Thyroid gland (tissue), 4 donors: ENCODE measurements around the gene TBC1D16. TPM values are rescaled to one million over a fixed set of nuclear protein-coding genes. Genes with fewer than 3 reads are reported as not detected.

Experiments
- DNase-seq, 2 donors: peaks; one replicate each; pipeline ENCODE4 v3.0.0-alpha.2; 2019
- H3K27ac ChIP-seq, 3 donors: fragments of 200-600 bp; sonication (generic); 1 replicate in 2 of 3; 2 replicates in 1 of 3; pipeline ENCODE4 v1.5.1; 2016 to 2019; ENCODE audit warnings: mild to moderate bottlenecking in 1 of 3, moderate library complexity in 1 of 3
- H3K27me3 ChIP-seq: fragments of 200-600 bp; sonication (generic); one replicate; pipeline ENCODE4 v1.5.1; 2019
- H3K36me3 ChIP-seq, 2 donors: fragments of 200-600 bp; sonication (generic); one replicate each; pipeline ENCODE4 v1.5.1; 2016 to 2019
- H3K4me1 ChIP-seq, 2 donors: fragments of 200-600 bp; sonication (generic); one replicate each; pipeline ENCODE4 v1.5.1; 2017 to 2019
- H3K4me3 ChIP-seq, 3 donors: fragments of 200-600 bp; sonication (generic); replicated peaks in 1 of 3; 1 replicate in 2 of 3; 2 replicates in 1 of 3; pipeline ENCODE4 v1.5.1; 2016; ENCODE audit warnings: mild to moderate bottlenecking in 1 of 3
- H3K9me3 ChIP-seq: fragments of 200-600 bp; sonication (generic); one replicate; pipeline ENCODE4 v1.5.1; 2017
- POLR2A ChIP-seq, 2 donors: fragments of 450-650 bp; IDR thresholded peaks; one replicate each; pipeline ENCODE4 v1.6.1; 2017; ENCODE audit warnings: antibody characterized with exemption in 2 of 2, mild to moderate bottlenecking in 2 of 2, moderate library complexity in 1 of 2
- WGBS, 2 donors: methylation state at CpG; one replicate each; pipeline ENCODE4 v1.1.5; 2017; 5-methylcytosine and 5-hydroxymethylcytosine counted together
- intact Hi-C: fragments of 100-400 bp; cut with DNase I; formaldehyde crosslinking; loops from one replicate; pipeline ENCODE4 v1.15.1; 2023
- total RNA-seq, 4 donors: library from RNA; depleted of rRNA; stranded (reverse); fragments of >200 nt; gene quantifications; one replicate each; pipeline ENCODE4 v1.2.3, GENCODE V29; 2016
- TF ChIP-seq, protein P1 (sequence below), 6 experiments: fragments of 200-600 bp in 3 of 6; fragments of 450-650 bp in 3 of 6; sonication (generic) in 3 of 6; IDR thresholded peaks; one replicate each; pipeline ENCODE4 v1.5.1; 2016 to 2019; ENCODE audit warnings: antibody characterized with exemption in 6 of 6, mild to moderate bottlenecking in 2 of 6, inconsistent platforms in 1 of 6, moderate library complexity in 1 of 6

TBC1D16 gene
- total RNA-seq, 4 donors from 2014 or later = 25.4 to 32.2 (median 29.8) TPM

- Histone ChIP-seq H3K4me3 (no peak overlapping the region), H3K4me1 (peaks cover 0 to 5% of the 10 kb centered on the region in 2 donors), H3K9me3 (no peaks in the 10 kb centered on the region), H3K27me3 (no peaks in the 10 kb centered on the region), H3K27ac (no peak overlapping the region), H3K36me3 (peaks cover 4 to 14% of the 10 kb centered on the region in 2 donors)
- 68 to 75% methylated on average over 13 to 14 of the region's 16 CpGs for WGBS, 2 donors
- TF ChIP-seq POLR2A (IDR thresholded peaks at IDR 0.05) = no peak
- TF ChIP-seq, protein P1, sequence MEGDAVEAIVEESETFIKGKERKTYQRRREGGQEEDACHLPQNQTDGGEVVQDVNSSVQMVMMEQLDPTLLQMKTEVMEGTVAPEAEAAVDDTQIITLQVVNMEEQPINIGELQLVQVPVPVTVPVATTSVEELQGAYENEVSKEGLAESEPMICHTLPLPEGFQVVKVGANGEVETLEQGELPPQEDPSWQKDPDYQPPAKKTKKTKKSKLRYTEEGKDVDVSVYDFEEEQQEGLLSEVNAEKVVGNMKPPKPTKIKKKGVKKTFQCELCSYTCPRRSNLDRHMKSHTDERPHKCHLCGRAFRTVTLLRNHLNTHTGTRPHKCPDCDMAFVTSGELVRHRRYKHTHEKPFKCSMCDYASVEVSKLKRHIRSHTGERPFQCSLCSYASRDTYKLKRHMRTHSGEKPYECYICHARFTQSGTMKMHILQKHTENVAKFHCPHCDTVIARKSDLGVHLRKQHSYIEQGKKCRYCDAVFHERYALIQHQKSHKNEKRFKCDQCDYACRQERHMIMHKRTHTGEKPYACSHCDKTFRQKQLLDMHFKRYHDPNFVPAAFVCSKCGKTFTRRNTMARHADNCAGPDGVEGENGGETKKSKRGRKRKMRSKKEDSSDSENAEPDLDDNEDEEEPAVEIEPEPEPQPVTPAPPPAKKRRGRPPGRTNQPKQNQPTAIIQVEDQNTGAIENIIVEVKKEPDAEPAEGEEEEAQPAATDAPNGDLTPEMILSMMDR (IDR thresholded peaks at IDR 0.05) = no peak
- intact Hi-C loops = no loop called here
- no peak for DNase-seq
Measured at GRCh38 chr17:79936641-79937381, 98.9 kb downstream of the TBC1D16 start.

DNA sequence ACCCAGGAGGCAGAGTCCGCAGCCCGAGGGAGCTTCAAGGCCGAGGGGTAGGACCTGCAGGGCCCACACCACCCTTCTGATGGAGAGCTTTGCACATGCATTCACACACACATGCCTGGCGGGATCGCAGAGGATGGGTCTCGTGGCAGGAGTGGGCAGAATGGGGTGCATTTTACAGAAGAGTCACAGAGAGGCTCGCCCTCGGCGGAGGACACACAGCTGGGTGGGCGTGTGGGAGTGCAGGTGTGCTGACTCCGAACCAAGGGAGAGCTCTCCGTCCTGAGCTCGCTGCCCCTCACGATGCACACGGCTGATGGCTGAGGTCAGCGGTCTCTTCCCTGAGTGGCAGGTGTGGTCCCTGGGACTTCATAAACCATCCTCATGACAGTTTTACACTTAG, 99.6 kb downstream of the TBC1D16 start:
- no peaks in the 10 kb centered on the region for H3K9me3 ChIP-seq
- DNase-seq = no peak
- no peak overlapping the region for H3K27ac ChIP-seq
- TF ChIP-seq, protein P1 (IDR thresholded peaks at IDR 0.05) = no peak
- TF ChIP-seq POLR2A (IDR thresholded peaks at IDR 0.05) = no peak
- H3K4me3 ChIP-seq = no peak overlapping the region
- peaks cover 0 to 13% of the 10 kb centered on the region in 2 donors for H3K4me1 ChIP-seq
- H3K27me3 ChIP-seq = no peaks in the 10 kb centered on the region
- intact Hi-C loops = no loop called here
- H3K36me3 ChIP-seq = peaks cover 4 to 14% of the 10 kb centered on the region in 2 donors
- 86 to 94% methylated on average over 11 to 16 of the region's 16 CpGs for WGBS, 2 donors

GRCh38 chr17:79935197-79935885, 100.3 kb downstream of the TBC1D16 start:
- Histone ChIP-seq H3K4me3 (no peak overlapping the region), H3K27ac (no peak overlapping the region), H3K9me3 (no peaks in the 10 kb centered on the region), H3K4me1 (peaks cover 4 to 20% of the 10 kb centered on the region in 2 donors), H3K27me3 (peaks cover 5% of the 10 kb centered on the region), H3K36me3 (peaks cover 4 to 13% of the 10 kb centered on the region in 2 donors)
- no peak for DNase-seq
- intact Hi-C loops = no loop called here
- WGBS, 2 donors = 89 to 92% methylated on average over 19 of the region's 19 CpGs
- TF ChIP-seq, protein P1 (IDR thresholded peaks at IDR 0.05) = no peak
- no peak for TF ChIP-seq POLR2A (IDR thresholded peaks at IDR 0.05)

DNA sequence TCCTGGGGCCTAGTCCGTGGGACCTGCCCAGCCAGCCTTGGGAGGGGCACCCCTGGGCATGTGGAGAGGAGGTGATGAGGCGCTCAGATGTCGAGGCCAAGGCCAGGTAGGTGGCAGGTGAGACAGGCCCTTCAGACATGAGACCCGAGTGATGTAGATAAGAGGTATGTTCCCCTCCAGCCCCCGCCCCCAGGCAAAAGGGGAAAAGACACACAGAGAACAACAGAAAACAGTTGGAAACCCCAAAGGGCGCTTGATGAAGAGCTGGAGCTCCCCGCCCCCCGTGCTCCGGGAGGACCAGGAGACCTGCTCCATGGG, 101.1 kb downstream of the TBC1D16 start:
- Histone ChIP-seq H3K36me3 (peaks cover under 1 to 6% of the 10 kb centered on the region in 2 donors), H3K4me3 (no peak overlapping the region), H3K27ac (no peak overlapping the region), H3K27me3 (peaks cover 8% of the 10 kb centered on the region), H3K9me3 (no peaks in the 10 kb centered on the region), H3K4me1 (peaks cover 6 to 24% of the 10 kb centered on the region in 2 donors)
- intact Hi-C loops = no loop called here
- DNase-seq = no peak
- 84 to 86% methylated on average over 8 to 9 of the region's 9 CpGs for WGBS, 2 donors
- TF ChIP-seq POLR2A (IDR thresholded peaks at IDR 0.05) = no peak
- TF ChIP-seq, protein P1 (IDR thresholded peaks at IDR 0.05) = no peak
